Measurements from ENCODE around the gene LGI4. TPM values are rescaled to one million over a fixed set of nuclear protein-coding genes. Genes with fewer than 3 reads are reported as not detected.

Gene LGI4
- total RNA-seq, 1 experiment from 2014 or later: 0.32 TPM

- ATAC-seq (no peak), DNase-seq (ENCODE audit: low read depth, low spot score) (no peak)
- POLR2A ChIA-PET: no interaction called here
- Histone ChIP-seq H3K36me3 (ENCODE audit: control insufficient read depth in 1 of 2, insufficient read depth in 2 of 2, low read length in 2 of 2) (0 out of 4 replicates have a peak, but pooled peaks cover 0 to 4% of the 10 kb centered on the region in 2 experiments), H2AFZ (ENCODE audit: low read depth, low read length, poor library complexity, severe bottlenecking) (no peak overlapping the region), H3K27me3 (ENCODE audit: insufficient read depth, low read length) (no peaks in the 10 kb centered on the region), H3K9ac (ENCODE audit: low read length) (no peak overlapping the region), H3K4me3 (replicated peaks in 1 of 2; ENCODE audit: low read depth in 1 of 2, low read length in 2 of 2) (no peak overlapping the region), H3K79me2 (ENCODE audit: insufficient read depth, low read length) (no peaks in the 10 kb centered on the region), H3K4me1 (ENCODE audit: control insufficient read depth in 1 of 2, insufficient read depth in 2 of 2, low read length in 2 of 2) (peaks cover 5 to 26% of the 10 kb centered on the region in 2 experiments; a peak in 2 of 4 replicates), H3K9me2 (ENCODE audit: insufficient read depth) (no peaks in the 10 kb centered on the region), H4K20me1 (ENCODE audit: insufficient read depth) (no peaks in the 10 kb centered on the region), H3K4me2 (ENCODE audit: low read length) (no peak overlapping the region), H3K9me3 (ENCODE audit: control insufficient read depth in 1 of 2, insufficient read depth in 1 of 2, low read depth in 1 of 2, low read length in 2 of 2) (no peaks in the 10 kb centered on the region), H3K27ac (ENCODE audit: low read depth, low read length) (no peak overlapping the region)
- intact Hi-C loops (cut with micrococcal nuclease): no loop called here
- CTCF ChIA-PET: no interaction called here
- RAD21 ChIA-PET (ENCODE audit: low non-redundant PET in 1 of 2, low total read pairs in 2 of 2, uncharacterized antibody in 2 of 2, unreplicated experiment in 2 of 2): no interaction called here
- TF ChIP-seq REST (IDR thresholded peaks at IDR 0.05; ENCODE audit: low read depth): no peak
- BruUV-seq (replicated peaks): no TSS peak
Measured at GRCh38 chr19:35174226-35174625, 39.4 kb upstream of the LGI4 start.

GRCh38 chr19:35171730-35172129 is 36.9 kb upstream of the LGI4 start:
- no peak overlapping the region for H3K9ac ChIP-seq (ENCODE audit: low read length)
- RAD21 ChIA-PET (ENCODE audit: low non-redundant PET in 1 of 2, low total read pairs in 2 of 2, uncharacterized antibody in 2 of 2, unreplicated experiment in 2 of 2): no interaction called here
- CTCF ChIA-PET: interaction anchor here (0.9 to 1.6 kb wide), 2 partner anchors 18 to 31 kb away, joined by 3 to 4 read pairs; partner anchors contain the start of gene FXYD5
- POLR2A ChIA-PET: no interaction called here
- H3K9me3 ChIP-seq (ENCODE audit: control insufficient read depth in 1 of 2, insufficient read depth in 1 of 2, low read depth in 1 of 2, low read length in 2 of 2): no peaks in the 10 kb centered on the region
- no peak for ATAC-seq
- intact Hi-C loops (cut with micrococcal nuclease): no loop called here
- H3K79me2 ChIP-seq (ENCODE audit: insufficient read depth, low read length): no peaks in the 10 kb centered on the region
- H4K20me1 ChIP-seq (ENCODE audit: insufficient read depth): no peaks in the 10 kb centered on the region
- no peaks in the 10 kb centered on the region for H3K9me2 ChIP-seq (ENCODE audit: insufficient read depth)
- H3K4me3 ChIP-seq (replicated peaks in 1 of 2; ENCODE audit: low read depth in 1 of 2, low read length in 2 of 2): no peak overlapping the region
- BruUV-seq (replicated peaks): TSS peak; percentile 34
- no peak overlapping the region for H3K27ac ChIP-seq (ENCODE audit: low read depth, low read length)
- H3K4me2 ChIP-seq (ENCODE audit: low read length): no peak overlapping the region
- peaks cover 14 to 41% of the 10 kb centered on the region in 2 experiments; a peak in 3 of 4 replicates for H3K4me1 ChIP-seq (ENCODE audit: control insufficient read depth in 1 of 2, insufficient read depth in 2 of 2, low read length in 2 of 2)
- H3K36me3 ChIP-seq (ENCODE audit: control insufficient read depth in 1 of 2, insufficient read depth in 2 of 2, low read length in 2 of 2): peaks cover 0 to 4% of the 10 kb centered on the region in 2 experiments; a peak in 1 of 4 replicates
- H2AFZ ChIP-seq (ENCODE audit: low read depth, low read length, poor library complexity, severe bottlenecking): no peak overlapping the region
- no peak for DNase-seq (ENCODE audit: low read depth, low spot score)
- no peaks in the 10 kb centered on the region for H3K27me3 ChIP-seq (ENCODE audit: insufficient read depth, low read length)
- no peak for TF ChIP-seq ZNF274 (IDR thresholded peaks at IDR 0.05; ENCODE audit: low read depth, low read length)
- TF ChIP-seq JUND (IDR thresholded peaks at IDR 0.05): no peak
- no peak for TF ChIP-seq ZBTB33 (IDR thresholded peaks at IDR 0.05; ENCODE audit: extremely low read depth, insufficient replicate concordance, low read length)
- no peak for TF ChIP-seq RAD21 (IDR thresholded peaks at IDR 0.05; ENCODE audit: low read depth)
- no peak for TF ChIP-seq TCF7L2 (IDR thresholded peaks at IDR 0.05; ENCODE audit: borderline replicate concordance, extremely low read depth, insufficient read depth, insufficient read length)
- no peak for TF ChIP-seq EZH2 (IDR thresholded peaks at IDR 0.05)
- TF ChIP-seq SRF (IDR thresholded peaks at IDR 0.05; ENCODE audit: low read depth): no peak
- TF ChIP-seq REST (IDR thresholded peaks at IDR 0.05; ENCODE audit: low read depth): no peak
- no peak for TF ChIP-seq ATF3 (IDR thresholded peaks at IDR 0.05)
- TF ChIP-seq SIN3A (IDR thresholded peaks at IDR 0.05; ENCODE audit: low read depth): no peak
